Measurements from ENCODE around the gene ACAA1.

Gene ACAA1

DNA sequence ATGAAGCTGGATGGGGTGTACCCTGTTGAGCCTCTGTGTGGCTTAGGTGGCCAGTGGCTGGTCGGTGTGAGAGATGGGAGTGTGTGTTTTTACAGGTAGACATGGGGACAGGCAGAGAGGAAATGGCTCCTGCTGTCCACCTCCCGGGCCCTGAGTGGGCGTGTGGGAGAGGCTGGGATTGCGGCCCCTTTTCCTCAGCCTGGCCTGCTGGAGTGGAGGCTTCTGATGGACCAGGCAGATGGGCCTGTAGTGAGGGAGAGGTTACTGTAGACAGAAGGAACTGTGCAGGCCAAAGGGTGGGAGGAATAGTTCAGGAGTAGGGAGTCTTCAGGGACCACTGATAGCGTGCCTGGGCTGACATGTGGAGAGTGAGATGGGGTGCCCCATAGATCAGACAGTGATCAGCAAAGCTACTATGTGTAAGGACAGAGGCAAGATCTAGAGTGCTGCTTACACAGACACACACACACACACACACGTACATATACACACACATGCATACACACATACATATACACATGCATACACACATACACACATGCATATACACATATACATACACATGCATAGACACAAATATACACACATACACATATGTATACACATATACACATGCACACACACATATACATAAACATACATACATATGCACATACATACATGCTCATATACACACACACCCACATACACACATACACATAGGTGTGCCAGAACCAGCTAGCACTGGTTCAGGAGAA lies 26.4 kb downstream of the ACAA1 start:
- TF ChIP-seq, protein P1, sequence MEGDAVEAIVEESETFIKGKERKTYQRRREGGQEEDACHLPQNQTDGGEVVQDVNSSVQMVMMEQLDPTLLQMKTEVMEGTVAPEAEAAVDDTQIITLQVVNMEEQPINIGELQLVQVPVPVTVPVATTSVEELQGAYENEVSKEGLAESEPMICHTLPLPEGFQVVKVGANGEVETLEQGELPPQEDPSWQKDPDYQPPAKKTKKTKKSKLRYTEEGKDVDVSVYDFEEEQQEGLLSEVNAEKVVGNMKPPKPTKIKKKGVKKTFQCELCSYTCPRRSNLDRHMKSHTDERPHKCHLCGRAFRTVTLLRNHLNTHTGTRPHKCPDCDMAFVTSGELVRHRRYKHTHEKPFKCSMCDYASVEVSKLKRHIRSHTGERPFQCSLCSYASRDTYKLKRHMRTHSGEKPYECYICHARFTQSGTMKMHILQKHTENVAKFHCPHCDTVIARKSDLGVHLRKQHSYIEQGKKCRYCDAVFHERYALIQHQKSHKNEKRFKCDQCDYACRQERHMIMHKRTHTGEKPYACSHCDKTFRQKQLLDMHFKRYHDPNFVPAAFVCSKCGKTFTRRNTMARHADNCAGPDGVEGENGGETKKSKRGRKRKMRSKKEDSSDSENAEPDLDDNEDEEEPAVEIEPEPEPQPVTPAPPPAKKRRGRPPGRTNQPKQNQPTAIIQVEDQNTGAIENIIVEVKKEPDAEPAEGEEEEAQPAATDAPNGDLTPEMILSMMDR (IDR thresholded peaks at IDR 0.05) = no peak
- TF ChIP-seq ZFX (IDR thresholded peaks at IDR 0.05; ENCODE audit: borderline replicate concordance) = no peak
- H3K27ac ChIP-seq = no peak overlapping the region

DNA sequence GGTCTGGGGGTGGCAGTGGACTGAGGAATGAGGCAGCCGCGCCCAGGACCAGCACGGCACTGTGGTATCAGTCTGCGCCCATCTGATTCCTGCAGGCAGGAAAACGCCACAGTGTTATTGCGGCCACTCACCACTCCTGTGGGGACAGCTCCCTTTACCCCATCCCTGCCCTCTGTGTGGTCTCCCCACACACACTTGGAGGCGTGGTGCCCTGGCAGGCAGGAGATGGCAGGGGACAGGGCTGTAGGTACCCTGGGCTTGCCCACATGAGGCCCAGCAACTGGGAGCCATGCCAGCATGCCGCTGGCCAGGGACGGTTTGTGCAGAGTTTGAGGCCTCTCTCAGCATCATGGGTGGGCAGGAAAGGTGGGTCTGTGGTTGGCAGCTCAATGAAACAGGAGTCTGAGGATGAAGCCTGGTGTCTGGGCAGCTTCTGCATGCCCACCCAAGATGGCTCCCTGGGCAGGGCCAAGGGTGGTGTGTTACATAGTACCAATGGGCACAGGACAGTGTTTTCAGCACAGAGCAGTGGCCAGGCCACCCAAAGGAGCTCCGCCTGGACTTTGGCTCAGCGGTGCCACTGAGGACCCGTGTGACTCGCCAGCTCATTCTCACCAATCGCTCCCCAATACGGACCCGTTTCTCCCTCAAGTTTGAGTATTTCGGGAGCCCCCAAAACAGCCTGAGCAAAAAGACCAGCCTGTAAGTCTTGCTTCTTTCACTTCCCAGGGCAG lies 27.2 kb downstream of the ACAA1 start:
- TF ChIP-seq, protein P1 (IDR thresholded peaks at IDR 0.05) = no peak
- TF ChIP-seq ZFX (IDR thresholded peaks at IDR 0.05; ENCODE audit: borderline replicate concordance) = no peak

DNA sequence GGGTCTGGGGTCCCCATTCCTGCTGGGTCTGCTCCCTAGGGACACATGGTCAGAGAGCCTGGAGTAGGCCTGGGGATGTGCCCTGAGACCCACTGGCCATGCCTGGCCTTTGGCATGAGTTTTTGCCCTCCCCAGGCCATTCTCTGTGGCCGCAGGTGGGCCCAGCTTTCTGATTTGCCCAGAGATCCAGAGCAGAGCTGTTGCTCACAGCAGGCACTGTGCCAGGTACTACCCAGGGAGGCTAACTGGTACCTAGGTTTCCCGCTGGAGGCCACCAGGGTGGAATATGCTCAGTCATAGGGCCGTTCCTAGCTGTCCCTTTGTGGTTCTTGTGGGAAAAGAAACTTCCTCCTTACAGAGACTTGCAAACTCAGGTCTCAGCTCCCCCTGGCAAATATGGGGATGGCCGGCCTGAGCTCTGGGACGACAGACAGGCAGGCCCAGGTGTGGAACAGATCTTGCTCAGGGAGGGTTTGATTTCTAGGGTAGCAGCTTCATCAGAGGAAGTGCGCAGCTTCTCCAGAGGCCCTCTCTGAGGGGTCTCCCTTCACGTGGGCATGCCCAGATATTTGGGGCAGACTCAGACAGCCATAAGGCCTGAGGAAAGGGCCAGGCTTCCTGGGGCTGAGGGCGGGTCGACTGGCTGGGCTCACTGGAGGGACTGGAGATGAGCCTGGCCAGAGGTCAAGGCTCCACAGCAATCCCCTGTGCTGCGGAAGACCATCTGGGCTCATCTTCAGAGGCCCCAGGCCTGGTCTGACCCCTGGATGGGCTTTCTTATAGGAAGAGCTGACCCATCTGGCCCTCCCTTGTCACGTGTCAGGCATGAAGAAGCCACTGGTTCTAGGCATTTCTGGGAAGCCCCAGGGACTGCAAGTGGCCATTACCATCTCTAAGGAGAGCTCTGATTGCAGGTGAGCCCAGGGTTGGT lies 28.0 kb downstream of the ACAA1 start:
- TF ChIP-seq, protein P1 (IDR thresholded peaks at IDR 0.05) = no peak
- TF ChIP-seq ZFX (IDR thresholded peaks at IDR 0.05; ENCODE audit: borderline replicate concordance) = no peak
- no peak overlapping the region for H3K27ac ChIP-seq

More for the DNA sequence above, 27.2 kb downstream of the ACAA1 start:
- H3K27ac ChIP-seq = no peak overlapping the region

DNA sequence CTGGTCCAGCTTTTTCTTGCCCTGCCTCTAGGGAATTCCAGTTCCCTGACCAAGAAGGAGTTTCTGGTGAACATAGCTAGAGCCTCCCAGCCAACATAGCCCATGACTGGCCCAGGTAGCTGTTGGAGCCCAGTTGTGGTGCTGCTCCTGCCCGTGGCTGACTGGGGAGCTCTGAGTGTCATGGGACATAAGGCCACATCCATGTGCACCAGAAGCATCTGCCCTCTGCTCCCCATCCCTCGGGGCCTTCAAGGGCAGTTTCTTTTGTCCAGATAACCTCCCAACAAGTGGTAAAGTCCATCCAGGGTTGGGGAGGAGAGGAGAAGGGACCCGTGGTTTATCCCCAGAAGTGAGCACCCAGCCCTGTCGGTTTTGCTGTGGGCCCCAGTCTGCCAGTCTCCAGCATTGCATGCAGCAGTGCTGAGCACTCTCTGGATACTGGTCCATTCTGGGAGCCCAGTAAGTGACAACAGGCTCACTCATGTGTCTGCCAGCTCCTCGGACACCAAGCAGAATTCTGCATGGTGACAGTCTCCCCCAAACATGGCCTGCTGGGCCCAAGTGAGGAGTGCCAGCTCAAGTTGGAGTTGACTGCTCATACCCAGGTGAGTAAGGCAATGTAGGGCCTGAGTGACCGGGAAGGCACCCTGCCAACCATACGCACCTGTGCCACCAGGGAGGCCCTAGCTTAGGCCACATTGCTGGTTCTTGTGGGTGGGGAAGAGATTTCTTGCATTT lies 28.8 kb downstream of the ACAA1 start:
- no peak for TF ChIP-seq ZFX (IDR thresholded peaks at IDR 0.05; ENCODE audit: borderline replicate concordance)
- TF ChIP-seq, protein P1 (IDR thresholded peaks at IDR 0.05) = no peak
- no peak overlapping the region for H3K27ac ChIP-seq

DNA sequence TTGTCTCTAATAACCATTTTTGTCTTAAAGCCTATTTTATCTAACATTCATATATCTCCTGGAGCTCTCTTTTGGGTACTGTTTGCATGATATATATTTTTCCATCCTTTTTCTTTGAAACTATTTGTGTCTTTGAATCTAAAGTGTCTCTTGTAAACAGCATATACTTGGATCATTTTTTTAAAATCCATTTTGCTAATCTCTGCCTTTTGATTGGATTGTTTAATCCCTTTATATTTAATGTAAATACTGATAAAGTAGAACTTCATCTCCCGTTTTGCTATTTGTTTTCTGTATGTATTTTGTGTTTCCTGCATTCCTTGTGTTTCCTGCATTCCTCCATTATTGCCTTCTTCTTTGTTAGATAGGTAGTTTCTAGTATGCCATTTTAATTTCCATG lies 31.4 kb downstream of the ACAA1 start:
- TF ChIP-seq, protein P1 (IDR thresholded peaks at IDR 0.05) = no peak
- TF ChIP-seq ZFX (IDR thresholded peaks at IDR 0.05; ENCODE audit: borderline replicate concordance) = no peak

DNA sequence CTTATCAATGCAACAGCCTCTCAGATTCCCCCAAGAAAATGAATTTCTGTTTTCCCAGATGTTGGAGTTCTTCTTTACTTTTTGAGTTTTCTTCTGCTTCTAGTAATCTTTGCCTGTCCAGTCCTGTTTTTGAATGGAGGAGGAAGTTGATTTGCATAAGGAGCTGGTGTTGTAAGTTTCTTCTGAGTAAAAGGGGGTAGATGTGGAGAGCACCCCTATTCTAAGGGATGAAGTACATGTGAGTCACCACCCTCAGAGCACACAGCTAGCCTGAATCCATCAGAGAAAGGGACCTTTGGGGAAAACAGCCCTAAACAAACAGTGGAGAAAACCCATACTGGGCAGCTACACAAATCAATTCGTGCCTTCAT lies 34.5 kb downstream of the ACAA1 start:
- TF ChIP-seq, protein P1 (IDR thresholded peaks at IDR 0.05) = no peak
- no peak for TF ChIP-seq ZFX (IDR thresholded peaks at IDR 0.05; ENCODE audit: borderline replicate concordance)
- H3K27ac ChIP-seq = no peak overlapping the region

More for the DNA sequence above, 31.4 kb downstream of the ACAA1 start:
- H3K27ac ChIP-seq = no peak overlapping the region
